Right kidney (tissue), 9 donors: ENCODE results near the gene TLCD5.

Source experiments
- DNase-seq: peaks from one replicate; pipeline ENCODE4 v3.0.0-alpha.2; 2016
- long read RNA-seq, 8 donors: transcript quantifications; one replicate each; lab custom pipeline, GENCODE V29; 2026

The TLCD5 gene
- long read RNA-seq, donor 1, full-length matches to known transcripts = 6 of 6 reads
- long read RNA-seq, donor 1, partial matches to known transcripts = 0 of 6 reads
- long read RNA-seq, donor 1, other reads (novel, unspliced or antisense) = 0 of 6 reads
- long read RNA-seq, donor 2, full-length matches to known transcripts = 4 of 4 reads
- long read RNA-seq, donor 2, partial matches to known transcripts = 0 of 4 reads
- long read RNA-seq, donor 2, other reads (novel, unspliced or antisense) = 0 of 4 reads
- long read RNA-seq, donor 3, full-length matches to known transcripts = 3 of 3 reads
- long read RNA-seq, donor 3, partial matches to known transcripts = 0 of 3 reads
- long read RNA-seq, donor 3, other reads (novel, unspliced or antisense) = 0 of 3 reads
- long read RNA-seq, donor 4, partial matches to known transcripts = 0 of 1 reads
- long read RNA-seq, donor 4, other reads (novel, unspliced or antisense) = 0 of 1 reads
- long read RNA-seq, donor 5, full-length matches to known transcripts = 1 of 1 reads
- long read RNA-seq, donor 5, partial matches to known transcripts = 0 of 1 reads
- long read RNA-seq, donor 5, other reads (novel, unspliced or antisense) = 0 of 1 reads
- long read RNA-seq, donor 6, full-length matches to known transcripts = 4 of 4 reads
- long read RNA-seq, donor 6, partial matches to known transcripts = 0 of 4 reads
- long read RNA-seq, donor 6, other reads (novel, unspliced or antisense) = 0 of 4 reads
- long read RNA-seq, donor 7, full-length matches to known transcripts = 2 of 2 reads
- long read RNA-seq, donor 7, partial matches to known transcripts = 0 of 2 reads
- long read RNA-seq, donor 7, other reads (novel, unspliced or antisense) = 0 of 2 reads
- long read RNA-seq, donor 8, full-length matches to known transcripts = 2 of 2 reads
- long read RNA-seq, donor 8, partial matches to known transcripts = 0 of 2 reads
- long read RNA-seq, donor 8, other reads (novel, unspliced or antisense) = 0 of 2 reads

GRCh38 chr11:120324932-120325810 lies at the start of gene TLCD5:
Gene TLCD5 (plus strand): TSS chr11:120325299. CDS start chr11:120327442, 2,143 bp downstream.
- DNase-seq = peak; percentile 90

GRCh38 chr11:120279502-120279901 lies 45.6 kb upstream of the TLCD5 start:
- no peak for DNase-seq

DNA sequence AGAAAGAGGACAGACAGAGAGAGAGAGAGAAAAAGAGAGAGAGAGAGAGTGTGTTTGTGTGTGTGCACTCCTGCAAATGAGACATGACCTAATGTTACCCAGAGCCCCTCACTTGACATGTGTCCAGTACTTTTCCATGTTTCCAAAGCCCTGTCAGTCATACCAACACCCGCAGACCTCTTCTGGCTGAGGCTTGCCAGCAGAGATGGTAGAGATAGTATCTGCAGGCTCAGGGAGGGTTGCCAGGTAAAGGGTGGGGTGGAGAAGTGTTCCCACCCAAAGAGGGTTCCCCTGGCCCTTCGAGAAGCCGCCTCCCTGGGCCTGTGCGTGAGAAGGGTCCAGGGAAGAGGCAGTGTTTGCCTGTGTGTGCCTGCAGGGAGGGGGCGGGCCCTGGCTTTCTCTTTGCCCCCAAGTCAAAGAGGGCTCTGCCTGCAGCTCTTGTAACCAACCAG lies 44.5 kb upstream of the TLCD5 start:
- no peak for DNase-seq

DNA sequence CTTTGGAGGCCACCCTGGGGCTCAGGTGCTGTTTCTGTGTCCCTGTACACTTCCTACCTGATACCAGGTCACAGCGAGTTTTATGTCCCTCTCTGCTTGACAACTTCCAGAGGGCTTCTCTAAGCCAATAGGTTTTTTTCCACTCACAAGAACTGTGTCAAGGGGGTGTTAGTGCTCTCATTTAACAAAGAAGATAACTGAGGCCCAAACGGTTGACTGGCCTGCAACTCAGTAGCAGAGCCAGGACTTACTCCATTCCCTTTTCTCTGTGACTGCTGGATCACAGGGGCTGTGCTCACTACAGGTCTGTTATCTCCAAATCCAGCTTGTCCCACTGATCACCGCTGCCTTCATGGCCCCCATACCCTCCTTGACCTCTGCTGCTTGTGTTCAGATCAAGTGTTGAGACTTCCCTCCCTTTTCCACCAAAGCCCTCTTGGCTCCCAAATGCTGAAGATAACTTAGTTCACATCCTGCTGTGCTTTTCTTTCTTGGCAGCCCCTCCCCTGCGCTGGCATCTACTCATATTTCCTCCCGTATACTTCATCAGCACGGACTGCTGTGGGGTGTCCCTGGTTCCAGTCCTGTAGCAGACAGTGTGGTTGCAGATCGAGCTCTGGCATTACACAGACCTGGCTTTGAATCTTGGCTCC lies 43.8 kb upstream of the TLCD5 start:
- DNase-seq = no peak

- no peak for DNase-seq
These were observed 42.0 kb upstream of the TLCD5 start for GRCh38 chr11:120283124-120283523.

GRCh38 chr11:120284272-120284671 lies 40.8 kb upstream of the TLCD5 start:
- DNase-seq = no peak

DNA sequence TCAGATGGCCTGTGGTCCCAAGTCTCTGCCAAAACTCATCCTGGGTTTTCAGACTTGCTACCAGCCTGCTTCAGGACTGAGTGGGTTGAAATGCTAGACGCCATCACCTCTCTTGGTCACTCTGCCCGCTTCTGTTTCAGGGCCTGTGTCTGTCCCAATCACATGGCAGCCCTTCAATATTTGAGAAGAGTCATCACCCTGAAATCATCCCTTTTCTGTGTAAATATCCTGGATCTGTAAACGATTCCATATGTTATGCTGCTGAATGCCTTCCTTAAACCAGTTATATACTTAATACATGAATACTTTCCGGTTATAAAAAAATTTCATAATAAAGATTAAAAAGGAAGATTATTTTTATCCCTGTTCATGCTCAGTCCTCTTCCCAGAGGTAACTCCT lies 39.8 kb upstream of the TLCD5 start:
- no peak for DNase-seq

DNA sequence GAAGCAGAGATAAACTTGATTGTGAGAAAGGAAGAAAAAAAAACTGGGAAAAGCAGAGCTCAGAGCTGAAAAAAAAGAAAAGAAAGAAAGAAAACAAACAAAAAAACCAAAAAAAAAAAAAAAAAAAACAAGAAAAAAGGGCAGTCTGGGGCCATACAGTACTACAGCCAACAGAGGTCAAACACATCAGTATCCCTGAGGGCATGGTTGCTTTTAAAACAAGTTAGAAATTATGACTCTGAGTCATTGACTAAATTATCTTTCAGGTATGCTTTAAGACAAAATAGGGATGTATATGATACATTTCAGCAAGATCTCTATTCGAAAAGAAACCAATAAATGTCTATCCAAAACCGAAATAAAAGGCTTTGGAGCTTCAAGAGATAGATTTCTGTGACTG lies 37.1 kb upstream of the TLCD5 start:
- no peak for DNase-seq

- DNase-seq = no peak
These were observed 35.7 kb upstream of the TLCD5 start for GRCh38 chr11:120289426-120289825.

DNA sequence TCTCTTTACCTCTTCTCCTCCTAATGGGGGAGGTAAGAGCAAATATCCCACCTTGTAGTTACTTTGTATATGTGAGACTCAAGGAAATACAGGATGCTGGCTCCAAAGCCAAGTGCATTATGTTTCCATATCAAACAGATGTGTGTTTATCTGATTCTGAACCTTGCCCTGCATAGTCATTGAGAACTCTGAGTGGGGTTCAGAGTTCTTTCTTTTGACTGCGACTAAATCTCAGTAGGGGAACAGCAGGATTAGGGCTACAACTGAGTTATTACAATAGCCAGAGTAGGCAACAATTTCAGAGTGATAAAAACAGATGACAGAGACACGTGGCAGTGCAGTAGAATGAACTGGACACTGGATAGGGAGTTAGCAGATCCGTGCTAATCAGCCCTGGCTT lies 34.1 kb upstream of the TLCD5 start:
- no peak for DNase-seq

GRCh38 chr11:120293038-120293800 lies 31.9 kb upstream of the TLCD5 start:
- DNase-seq = no peak

GRCh38 chr11:120294096-120294495 lies 31.0 kb upstream of the TLCD5 start:
- no peak for DNase-seq

DNA sequence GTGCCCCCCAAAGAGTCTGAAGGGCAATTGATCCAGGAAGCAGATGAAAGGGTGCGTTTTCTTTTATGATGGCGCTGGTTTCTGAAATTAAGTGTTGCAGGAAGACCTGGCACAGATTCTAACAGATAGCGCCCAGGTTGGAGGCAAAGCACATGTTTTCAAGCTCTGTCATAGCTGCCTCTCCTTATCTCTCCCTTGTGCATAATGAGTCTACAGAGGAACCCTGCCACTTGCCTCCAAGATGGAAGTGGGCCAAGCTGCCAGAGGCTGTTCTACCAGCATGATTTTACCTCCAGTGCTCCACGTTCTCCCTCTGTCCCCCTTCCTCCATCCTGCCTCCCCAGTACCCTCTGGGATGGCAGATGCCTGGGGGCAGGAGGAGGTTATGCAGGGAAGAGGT lies 30.0 kb upstream of the TLCD5 start:
- DNase-seq = no peak

GRCh38 chr11:120296554-120296953 lies 28.5 kb upstream of the TLCD5 start:
- no peak for DNase-seq

- DNase-seq = no peak
These were observed 26.6 kb upstream of the TLCD5 start for GRCh38 chr11:120298461-120298860.

GRCh38 chr11:120302001-120302805 lies 22.9 kb upstream of the TLCD5 start:
- DNase-seq = no peak

- peak; percentile 38 for DNase-seq
These were observed 22.0 kb upstream of the TLCD5 start for GRCh38 chr11:120303004-120303637.

GRCh38 chr11:120304526-120304925 lies 20.6 kb upstream of the TLCD5 start:
- no peak for DNase-seq

- DNase-seq = no peak
These were observed 19.8 kb upstream of the TLCD5 start for GRCh38 chr11:120305286-120305685.
